Panc1 (cell line): ENCODE measurements around the gene ATM.

Source experiments
- CTCF ChIP-seq: fragments of 450-650 bp; IDR thresholded peaks from 2 replicates; pipeline ENCODE4 v1.5.1; 2017; ENCODE audit warnings: mild to moderate bottlenecking
- POLR2AphosphoS5 ChIP-seq: IDR thresholded peaks from 2 replicates; pipeline ENCODE4 v1.6.1; 2012; ENCODE audit warnings: mild to moderate bottlenecking, low read depth, low read length, moderate library complexity
- SIN3A ChIP-seq: IDR thresholded peaks from 2 replicates; pipeline ENCODE4 v1.6.1; 2012; ENCODE audit warnings: low read depth, mild to moderate bottlenecking, low read length, moderate library complexity, borderline replicate concordance; ENCODE audit not compliant: insufficient read depth
- TCF7L2 ChIP-seq: IDR thresholded peaks from 2 replicates; pipeline ENCODE4 v1.6.1; 2011; ENCODE audit warnings: mild to moderate bottlenecking, low read depth, low read length, inconsistent platforms
- TF ChIP-seq, protein P1 (sequence below), 2 experiments: IDR thresholded peaks; 2 replicates each; pipeline ENCODE4 v1.6.1; 2011 to 2012; ENCODE audit warnings: low read depth in 2 of 2, control low read depth in 1 of 2, low read length in 1 of 2, mild to moderate bottlenecking in 1 of 2, moderate library complexity in 1 of 2; ENCODE audit not compliant: insufficient read depth in 1 of 2

- no peak for TF ChIP-seq POLR2AphosphoS5
- TF ChIP-seq CTCF, result no peak
- no peak for TF ChIP-seq SIN3A
- TF ChIP-seq, protein P1, sequence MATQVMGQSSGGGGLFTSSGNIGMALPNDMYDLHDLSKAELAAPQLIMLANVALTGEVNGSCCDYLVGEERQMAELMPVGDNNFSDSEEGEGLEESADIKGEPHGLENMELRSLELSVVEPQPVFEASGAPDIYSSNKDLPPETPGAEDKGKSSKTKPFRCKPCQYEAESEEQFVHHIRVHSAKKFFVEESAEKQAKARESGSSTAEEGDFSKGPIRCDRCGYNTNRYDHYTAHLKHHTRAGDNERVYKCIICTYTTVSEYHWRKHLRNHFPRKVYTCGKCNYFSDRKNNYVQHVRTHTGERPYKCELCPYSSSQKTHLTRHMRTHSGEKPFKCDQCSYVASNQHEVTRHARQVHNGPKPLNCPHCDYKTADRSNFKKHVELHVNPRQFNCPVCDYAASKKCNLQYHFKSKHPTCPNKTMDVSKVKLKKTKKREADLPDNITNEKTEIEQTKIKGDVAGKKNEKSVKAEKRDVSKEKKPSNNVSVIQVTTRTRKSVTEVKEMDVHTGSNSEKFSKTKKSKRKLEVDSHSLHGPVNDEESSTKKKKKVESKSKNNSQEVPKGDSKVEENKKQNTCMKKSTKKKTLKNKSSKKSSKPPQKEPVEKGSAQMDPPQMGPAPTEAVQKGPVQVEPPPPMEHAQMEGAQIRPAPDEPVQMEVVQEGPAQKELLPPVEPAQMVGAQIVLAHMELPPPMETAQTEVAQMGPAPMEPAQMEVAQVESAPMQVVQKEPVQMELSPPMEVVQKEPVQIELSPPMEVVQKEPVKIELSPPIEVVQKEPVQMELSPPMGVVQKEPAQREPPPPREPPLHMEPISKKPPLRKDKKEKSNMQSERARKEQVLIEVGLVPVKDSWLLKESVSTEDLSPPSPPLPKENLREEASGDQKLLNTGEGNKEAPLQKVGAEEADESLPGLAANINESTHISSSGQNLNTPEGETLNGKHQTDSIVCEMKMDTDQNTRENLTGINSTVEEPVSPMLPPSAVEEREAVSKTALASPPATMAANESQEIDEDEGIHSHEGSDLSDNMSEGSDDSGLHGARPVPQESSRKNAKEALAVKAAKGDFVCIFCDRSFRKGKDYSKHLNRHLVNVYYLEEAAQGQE (IDR thresholded peaks at IDR 0.05; ENCODE audit: insufficient read depth in 1 of 2, low read depth in 2 of 2, low read length in 1 of 2), result no peak
- TF ChIP-seq TCF7L2, result no peak
Measured at GRCh38 chr11:108239076-108239475, 16.2 kb downstream of the ATM start.
